Measurements from ENCODE around the gene CIDEA.

The CIDEA gene

GRCh38 chr18:12317664-12318333 is 63.6 kb downstream of the CIDEA start:
- no peak for DNase-seq (ENCODE audit: low read depth, low spot score)

GRCh38 chr18:12318334-12318697 is 64.2 kb downstream of the CIDEA start:
- DNase-seq (ENCODE audit: low read depth, low spot score), result no peak

DNA sequence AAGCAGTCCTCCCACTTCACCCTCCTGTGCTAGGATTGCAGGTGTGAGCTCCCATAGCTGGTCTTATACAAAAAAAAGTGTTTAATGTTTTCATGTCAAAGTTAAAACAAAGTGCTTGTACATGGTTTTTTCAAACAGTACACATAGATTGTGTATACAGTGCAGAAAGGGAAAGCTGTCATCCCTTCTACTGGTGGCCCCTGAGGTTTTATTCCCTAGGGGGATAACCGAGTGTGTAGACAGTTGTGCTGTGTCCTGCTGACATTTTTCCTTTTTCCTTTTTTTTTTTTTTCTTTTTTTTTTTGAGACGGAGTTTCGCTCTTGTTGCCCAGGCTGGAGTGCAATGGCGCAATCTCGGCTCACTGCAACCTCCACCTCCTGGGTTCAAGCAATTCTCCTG is 64.7 kb downstream of the CIDEA start:
- no peak for DNase-seq (ENCODE audit: low read depth, low spot score)

- no peak for DNase-seq (ENCODE audit: low read depth, low spot score)
These were observed 67.2 kb downstream of the CIDEA start for GRCh38 chr18:12321333-12321732.

- DNase-seq (ENCODE audit: low read depth, low spot score), result no peak
These were observed 71.0 kb downstream of the CIDEA start for GRCh38 chr18:12324991-12325725.

- DNase-seq (ENCODE audit: low read depth, low spot score), result no peak
These were observed 71.6 kb downstream of the CIDEA start for GRCh38 chr18:12325726-12326245.

- no peak for DNase-seq (ENCODE audit: low read depth, low spot score)
These were observed 72.7 kb downstream of the CIDEA start for GRCh38 chr18:12326711-12327460.

Measured in iPS DF 19.7 (cell line).